Measurements from ENCODE around the gene ADAMTSL4. TPM values are rescaled to one million over a fixed set of nuclear protein-coding genes. Genes with fewer than 3 reads are reported as not detected.

The ADAMTSL4 gene
- total and polyA plus RNA-seq, 7 donors: 7.4 to 109 (median 25.4) TPM

- peak overlapping the region; percentile 71 for H3K4me3 ChIP-seq
- H3K36me3 ChIP-seq (ENCODE audit: insufficient read depth in 1 of 2, low read depth in 1 of 2): peaks cover 0 to 23% of the 10 kb centered on the region in 2 donors
- WGBS, 3 donors: 12 to 16% (median 14%) methylated on average over 17 of the region's 17 CpGs
- TF ChIP-seq, protein P1, sequence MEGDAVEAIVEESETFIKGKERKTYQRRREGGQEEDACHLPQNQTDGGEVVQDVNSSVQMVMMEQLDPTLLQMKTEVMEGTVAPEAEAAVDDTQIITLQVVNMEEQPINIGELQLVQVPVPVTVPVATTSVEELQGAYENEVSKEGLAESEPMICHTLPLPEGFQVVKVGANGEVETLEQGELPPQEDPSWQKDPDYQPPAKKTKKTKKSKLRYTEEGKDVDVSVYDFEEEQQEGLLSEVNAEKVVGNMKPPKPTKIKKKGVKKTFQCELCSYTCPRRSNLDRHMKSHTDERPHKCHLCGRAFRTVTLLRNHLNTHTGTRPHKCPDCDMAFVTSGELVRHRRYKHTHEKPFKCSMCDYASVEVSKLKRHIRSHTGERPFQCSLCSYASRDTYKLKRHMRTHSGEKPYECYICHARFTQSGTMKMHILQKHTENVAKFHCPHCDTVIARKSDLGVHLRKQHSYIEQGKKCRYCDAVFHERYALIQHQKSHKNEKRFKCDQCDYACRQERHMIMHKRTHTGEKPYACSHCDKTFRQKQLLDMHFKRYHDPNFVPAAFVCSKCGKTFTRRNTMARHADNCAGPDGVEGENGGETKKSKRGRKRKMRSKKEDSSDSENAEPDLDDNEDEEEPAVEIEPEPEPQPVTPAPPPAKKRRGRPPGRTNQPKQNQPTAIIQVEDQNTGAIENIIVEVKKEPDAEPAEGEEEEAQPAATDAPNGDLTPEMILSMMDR (IDR thresholded peaks at IDR 0.05): peak; percentile 81
- H3K9me3 ChIP-seq: no peaks in the 10 kb centered on the region
- H3K4me1 ChIP-seq: peaks cover 54% of the 10 kb centered on the region
- H3K27ac ChIP-seq: peak overlapping the region; percentile 100
- DNase-seq: peak; percentile 91 to 95
- peak; percentile 64 to 76 (median 70) for ATAC-seq
- no peaks in the 10 kb centered on the region for H3K27me3 ChIP-seq (ENCODE audit: insufficient read depth in 3 of 3, low read length in 2 of 3)
- intact Hi-C loops (cut with DNase I): loop anchor here (1.0 to 10.0 kb wide), 5 partner anchors 18 to 134 kb away; partner anchors contain the start of genes MCL1 (in 2 of the 2), ENSA (in 1 of the 2) and GOLPH3L (in 1 of the 2)
Measured at GRCh38 chr1:150560576-150561253, 11.5 kb downstream of the ADAMTSL4 start.

GRCh38 chr1:150561254-150561973 lies 12.2 kb downstream of the ADAMTSL4 start:
- Histone ChIP-seq H3K27me3 (ENCODE audit: insufficient read depth in 3 of 3, low read length in 2 of 3) (no peaks in the 10 kb centered on the region), H3K4me3 (peak overlapping the region; percentile 71), H3K4me1 (peaks cover 61% of the 10 kb centered on the region), H3K27ac (peak overlapping the region; percentile 100), H3K36me3 (ENCODE audit: insufficient read depth in 1 of 2, low read depth in 1 of 2) (peaks cover 0 to 16% of the 10 kb centered on the region in 2 donors), H3K9me3 (no peaks in the 10 kb centered on the region)
- ATAC-seq (peak; percentile 84 to 86 (median 85)), DNase-seq (peak; percentile 93 to 97)
- TF ChIP-seq, protein P1 (IDR thresholded peaks at IDR 0.05): no peak
- WGBS, 3 donors: 1 to 2% (median 1%) methylated on average over 28 to 32 of the region's 32 CpGs
- intact Hi-C loops (cut with DNase I): loop anchor here (1.0 to 10.0 kb wide), 5 partner anchors 17 to 133 kb away; partner anchors contain the start of genes MCL1 (in 2 of the 2), ENSA (in 1 of the 2) and GOLPH3L (in 1 of the 2)

GRCh38 chr1:150561974-150562445 lies 12.8 kb downstream of the ADAMTSL4 start:
- TF ChIP-seq, protein P1 (IDR thresholded peaks at IDR 0.05): no peak
- DNase-seq (peak; percentile 93 to 97), ATAC-seq (peak; percentile 77 to 80 (median 78))
- peak overlapping the region; percentile 71 for H3K4me3 ChIP-seq
- no peaks in the 10 kb centered on the region for H3K27me3 ChIP-seq (ENCODE audit: insufficient read depth in 3 of 3, low read length in 2 of 3)
- H3K36me3 ChIP-seq (ENCODE audit: insufficient read depth in 1 of 2, low read depth in 1 of 2): peaks cover 0 to 12% of the 10 kb centered on the region in 2 donors
- peak overlapping the region; percentile 100 for H3K27ac ChIP-seq
- intact Hi-C loops (cut with DNase I): loop anchor here (1.0 to 10.0 kb wide), 5 partner anchors 17 to 133 kb away; partner anchors contain the start of genes MCL1 (in 2 of the 2), ENSA (in 1 of the 2) and GOLPH3L (in 1 of the 2)
- no peaks in the 10 kb centered on the region for H3K9me3 ChIP-seq
- H3K4me1 ChIP-seq: peaks cover 67% of the 10 kb centered on the region
- 0% methylated on average over 8 to 18 of the region's 18 CpGs for WGBS, 3 donors

- ATAC-seq (peak in 1 of 4 donors; percentile 11), DNase-seq (peak in 1 of 2 donors; percentile 69)
- WGBS, 3 donors: 2 to 3% (median 3%) methylated on average over 4 of the region's 4 CpGs
- intact Hi-C loops (cut with DNase I): loop anchor here in 1 of 2 donors (10.0 kb wide), 1 partner anchor 132 kb away; the partner anchor contains the start of gene GOLPH3L
- peak overlapping the region; percentile 71 for H3K4me3 ChIP-seq
- peaks cover 73% of the 10 kb centered on the region for H3K4me1 ChIP-seq
- H3K9me3 ChIP-seq: no peaks in the 10 kb centered on the region
- TF ChIP-seq, protein P1 (IDR thresholded peaks at IDR 0.05): no peak
- no peaks in the 10 kb centered on the region for H3K27me3 ChIP-seq (ENCODE audit: insufficient read depth in 3 of 3, low read length in 2 of 3)
- H3K36me3 ChIP-seq (ENCODE audit: insufficient read depth in 1 of 2, low read depth in 1 of 2): peaks cover 0 to 6% of the 10 kb centered on the region in 2 donors
- peak overlapping the region; percentile 100 for H3K27ac ChIP-seq
Measured at GRCh38 chr1:150562446-150563339, 13.5 kb downstream of the ADAMTSL4 start.

Measured in psoas muscle (tissue), 8 donors.